Neural progenitor cell (in vitro differentiated cells): ENCODE measurements around the gene CHCHD6. TPM values are rescaled to one million over a fixed set of nuclear protein-coding genes. Genes with fewer than 3 reads are reported as not detected.
A peak's percentile ranks its signal among the peaks of the same experiment; 100 is the strongest.

Experiments
- DNase-seq: peaks from one replicate; pipeline ENCODE4 v3.0.0-alpha.2; 2016; ENCODE audit warnings: low spot score
- H2AFZ ChIP-seq: fragments of 200-600 bp; sonication (generic); replicated peaks from 2 replicates; pipeline ENCODE4 v1.6.1; 2016; ENCODE audit warnings: antibody characterized with exemption
- H3F3A ChIP-seq: fragments of 200-600 bp; sonication (generic); 2 replicates; pipeline ENCODE4 v1.6.1; 2016; ENCODE audit warnings: antibody characterized with exemption, low read depth
- H3K27ac ChIP-seq: fragments of 200-600 bp; sonication (generic); 2 replicates; pipeline ENCODE4 v1.5.1; 2016; ENCODE audit warnings: mild to moderate bottlenecking
- H3K27me3 ChIP-seq: fragments of 200-600 bp; sonication (generic); 2 replicates; pipeline ENCODE4 v1.6.1; 2016; ENCODE audit warnings: mild to moderate bottlenecking, moderate library complexity
- H3K36me3 ChIP-seq: fragments of 200-600 bp; sonication (generic); 2 replicates; pipeline ENCODE4 v1.5.1; 2016
- H3K4me1 ChIP-seq: fragments of 200-600 bp; sonication (generic); 2 replicates; pipeline ENCODE4 v1.6.1; 2016; ENCODE audit warnings: mixed run types
- H3K4me2 ChIP-seq: fragments of 200-600 bp; sonication (generic); 2 replicates; pipeline ENCODE4 v1.6.1; 2016
- H3K4me3 ChIP-seq: fragments of 200-600 bp; sonication (generic); 2 replicates; pipeline ENCODE4 v1.5.1; 2016
- H3K79me2 ChIP-seq: fragments of 200-600 bp; sonication (generic); 2 replicates; pipeline ENCODE4 v1.6.1; 2016; ENCODE audit warnings: low read depth
- H3K9ac ChIP-seq: fragments of 200-600 bp; sonication (generic); 2 replicates; pipeline ENCODE4 v1.6.1; 2016
- H3K9me3 ChIP-seq: fragments of 200-600 bp; sonication (generic); 2 replicates; pipeline ENCODE4 v1.5.1; 2016; ENCODE audit warnings: low read depth
- H4K20me1 ChIP-seq: fragments of 200-600 bp; sonication (generic); 2 replicates; pipeline ENCODE4 v1.6.1; 2016; ENCODE audit warnings: low read depth
- H3K27ac Mint-ChIP-seq: 3 replicates; pipeline ENCODE4 v1.8.0; 2021; ENCODE audit warnings: mixed read lengths
- H3K27me3 Mint-ChIP-seq: 2 replicates; pipeline ENCODE4 v1.8.0; 2022; ENCODE audit warnings: low read depth, mild to moderate bottlenecking, inconsistent platforms, moderate library complexity, mixed read lengths; ENCODE audit not compliant: insufficient read depth
- H3K36me3 Mint-ChIP-seq: 3 replicates; pipeline ENCODE4 v1.8.0; 2021; ENCODE audit warnings: mixed read lengths
- H3K4me1 Mint-ChIP-seq: 3 replicates; pipeline ENCODE4 v1.8.0; 2021; ENCODE audit warnings: mixed read lengths
- H3K4me3 Mint-ChIP-seq: 3 replicates; pipeline ENCODE4 v1.8.0; 2021; ENCODE audit warnings: mild to moderate bottlenecking, moderate library complexity, mixed read lengths
- H3K9me3 Mint-ChIP-seq: 3 replicates; pipeline ENCODE4 v1.8.0; 2020; ENCODE audit warnings: mixed read lengths
- EZH2 ChIP-seq: fragments of 200-600 bp; sonication (generic); IDR thresholded peaks from 2 replicates; pipeline ENCODE4 v1.6.1; 2017; ENCODE audit warnings: antibody characterized with exemption, mild to moderate bottlenecking, moderate library complexity
- EZH2phosphoT487 ChIP-seq: fragments of 200-600 bp; sonication (generic); IDR thresholded peaks from 2 replicates; pipeline ENCODE4 v1.6.1; 2017; ENCODE audit warnings: antibody characterized with exemption
- total RNA-seq: library from RNA; depleted of rRNA; stranded (reverse); fragments of >200 nt; gene quantifications from 2 replicates; pipeline ENCODE4 v1.2.3, GENCODE V29; 2015; ENCODE audit warnings: low replicate concordance
- TF ChIP-seq, protein P1 (sequence below): fragments of 200-600 bp; sonication (generic); IDR thresholded peaks from 2 replicates; pipeline ENCODE4 v1.5.1; 2017; ENCODE audit warnings: antibody characterized with exemption, mild to moderate bottlenecking

Gene CHCHD6
- total RNA-seq, 1 donor from 2014 or later, result 35.7 TPM

DNA sequence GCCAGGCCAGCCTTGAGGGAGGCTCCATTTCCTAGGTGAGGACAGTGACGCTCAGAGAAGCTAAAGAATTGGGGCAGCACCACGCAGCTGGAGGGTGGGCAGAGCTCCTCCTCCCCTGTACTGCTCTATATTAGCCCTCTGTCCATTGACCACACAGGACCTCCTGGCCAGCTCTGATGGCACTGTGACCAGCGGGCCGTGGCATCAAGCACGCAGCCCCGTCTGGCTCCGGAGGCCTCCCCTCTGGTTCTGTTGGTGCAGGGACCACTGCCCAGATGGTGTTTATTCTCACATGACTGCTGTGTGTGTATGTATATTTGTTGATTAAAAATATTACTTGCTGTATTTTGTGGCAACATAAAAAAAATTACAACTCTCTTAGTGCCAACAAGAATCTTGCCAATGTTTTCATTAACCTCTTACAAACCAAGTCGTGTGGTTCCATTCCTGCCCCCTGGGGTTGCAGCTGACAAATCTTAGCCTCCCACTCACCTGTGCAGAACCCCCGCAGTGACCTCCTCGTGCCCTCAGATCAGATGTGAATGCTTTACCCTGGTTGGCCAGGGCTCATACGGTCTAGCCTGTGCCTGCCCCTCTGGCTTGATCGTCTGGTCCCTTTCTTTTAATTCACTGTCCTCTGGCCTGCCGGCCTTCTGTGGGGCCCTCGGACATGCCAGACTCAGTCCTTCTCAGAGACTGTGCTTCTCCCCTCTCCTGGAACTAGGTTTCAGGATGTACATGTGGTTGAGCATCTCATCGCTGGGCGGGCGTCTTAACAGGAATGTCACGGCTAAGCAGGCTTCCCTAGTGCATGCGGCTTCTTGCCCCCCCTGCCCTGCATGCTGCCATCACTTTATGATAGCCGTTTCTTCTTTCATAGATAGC lies 14.8 kb downstream of the CHCHD6 start:
- Histone ChIP-seq H3K27me3 (no peaks in the 10 kb centered on the region), H3K79me2 (no peaks in the 10 kb centered on the region), H2AFZ (no peak overlapping the region), H3K4me1 (no peaks in the 10 kb centered on the region), H3K27ac (no peak overlapping the region), H3K9me3 (no peaks in the 10 kb centered on the region), H3K36me3 (no peaks in the 10 kb centered on the region), H3K4me3 (no peak overlapping the region), H3K4me2 (no peak overlapping the region), H3F3A (no peaks in the 10 kb centered on the region), H3K9ac (no peak overlapping the region), H4K20me1 (peaks cover 40% of the 10 kb centered on the region)
- Mint-ChIP-seq H3K4me1 (peaks cover 13% of the 10 kb centered on the region), H3K27me3 (no peaks in the 10 kb centered on the region), H3K36me3 (no peaks in the 10 kb centered on the region), H3K9me3 (peaks cover under 1% of the 10 kb centered on the region), H3K27ac (peak overlapping the region; percentile 44), H3K4me3 (no peak overlapping the region)
- DNase-seq, result no peak
- TF ChIP-seq, protein P1, sequence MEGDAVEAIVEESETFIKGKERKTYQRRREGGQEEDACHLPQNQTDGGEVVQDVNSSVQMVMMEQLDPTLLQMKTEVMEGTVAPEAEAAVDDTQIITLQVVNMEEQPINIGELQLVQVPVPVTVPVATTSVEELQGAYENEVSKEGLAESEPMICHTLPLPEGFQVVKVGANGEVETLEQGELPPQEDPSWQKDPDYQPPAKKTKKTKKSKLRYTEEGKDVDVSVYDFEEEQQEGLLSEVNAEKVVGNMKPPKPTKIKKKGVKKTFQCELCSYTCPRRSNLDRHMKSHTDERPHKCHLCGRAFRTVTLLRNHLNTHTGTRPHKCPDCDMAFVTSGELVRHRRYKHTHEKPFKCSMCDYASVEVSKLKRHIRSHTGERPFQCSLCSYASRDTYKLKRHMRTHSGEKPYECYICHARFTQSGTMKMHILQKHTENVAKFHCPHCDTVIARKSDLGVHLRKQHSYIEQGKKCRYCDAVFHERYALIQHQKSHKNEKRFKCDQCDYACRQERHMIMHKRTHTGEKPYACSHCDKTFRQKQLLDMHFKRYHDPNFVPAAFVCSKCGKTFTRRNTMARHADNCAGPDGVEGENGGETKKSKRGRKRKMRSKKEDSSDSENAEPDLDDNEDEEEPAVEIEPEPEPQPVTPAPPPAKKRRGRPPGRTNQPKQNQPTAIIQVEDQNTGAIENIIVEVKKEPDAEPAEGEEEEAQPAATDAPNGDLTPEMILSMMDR, result no peak
- TF ChIP-seq EZH2phosphoT487 (no peak), EZH2 (no peak)

DNA sequence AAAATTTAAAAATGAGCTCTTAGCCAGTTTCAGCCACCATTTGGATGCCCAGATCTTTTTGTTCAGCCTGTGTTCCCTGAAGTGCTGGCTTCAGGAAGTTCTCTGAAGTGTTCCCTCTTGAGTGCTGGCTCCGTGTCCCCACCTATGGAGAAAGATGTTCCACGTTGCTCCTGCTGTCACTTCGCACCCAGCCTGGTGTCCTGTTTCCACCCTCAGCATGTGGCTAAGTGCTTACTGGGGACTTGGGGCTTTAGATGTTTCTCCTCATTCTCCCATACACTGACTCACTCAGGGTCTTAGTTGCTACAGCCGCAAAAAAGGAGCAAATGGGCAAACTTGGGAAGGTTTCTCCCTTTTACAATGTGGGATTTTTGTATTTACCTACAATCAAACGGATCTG lies 16.6 kb downstream of the CHCHD6 start:
- Mint-ChIP-seq H3K4me3 (no peak overlapping the region), H3K4me1 (peaks cover 13% of the 10 kb centered on the region), H3K27me3 (no peaks in the 10 kb centered on the region), H3K27ac (no peak overlapping the region), H3K36me3 (peaks cover 12% of the 10 kb centered on the region), H3K9me3 (peaks cover 11% of the 10 kb centered on the region)
- H3K4me2 ChIP-seq, result no peak overlapping the region
- H3F3A ChIP-seq, result no peaks in the 10 kb centered on the region
- H3K36me3 ChIP-seq, result no peaks in the 10 kb centered on the region
- H3K27ac ChIP-seq, result no peak overlapping the region
- H3K9me3 ChIP-seq, result no peaks in the 10 kb centered on the region
- H3K79me2 ChIP-seq, result no peaks in the 10 kb centered on the region
- no peaks in the 10 kb centered on the region for H3K27me3 ChIP-seq
- H2AFZ ChIP-seq, result no peak overlapping the region
- DNase-seq, result no peak
- peaks cover 24% of the 10 kb centered on the region for H4K20me1 ChIP-seq
- no peak for TF ChIP-seq EZH2phosphoT487
- TF ChIP-seq, protein P1, result no peak
- no peaks in the 10 kb centered on the region for H3K4me1 ChIP-seq
- H3K4me3 ChIP-seq, result no peak overlapping the region
- H3K9ac ChIP-seq, result no peak overlapping the region

DNA sequence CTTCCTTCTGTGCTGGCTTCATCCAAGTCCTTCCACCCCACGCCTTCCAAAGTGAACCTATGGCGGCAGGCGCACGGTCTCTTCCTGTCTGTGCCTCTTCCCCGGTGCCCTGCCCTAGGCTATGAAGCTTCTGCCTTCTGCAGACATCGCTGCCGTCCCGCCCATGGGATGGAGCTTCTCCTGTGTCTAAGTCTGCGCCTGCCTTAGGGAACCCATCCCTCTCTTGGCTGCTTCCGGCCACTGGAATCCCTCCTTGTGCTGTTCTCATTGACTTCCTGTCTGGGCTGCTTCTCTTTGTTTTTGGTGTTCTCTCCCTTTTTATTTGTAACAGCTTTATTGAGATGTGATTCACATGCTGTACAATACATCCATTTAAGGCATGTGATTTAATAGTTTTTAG lies 17.2 kb downstream of the CHCHD6 start:
- no peak overlapping the region for H3K4me3 Mint-ChIP-seq
- Histone ChIP-seq H3K27me3 (no peaks in the 10 kb centered on the region), H3K9me3 (no peaks in the 10 kb centered on the region), H3F3A (no peaks in the 10 kb centered on the region), H3K4me3 (no peak overlapping the region), H3K79me2 (no peaks in the 10 kb centered on the region), H2AFZ (no peak overlapping the region), H3K4me1 (no peaks in the 10 kb centered on the region), H3K36me3 (no peaks in the 10 kb centered on the region), H4K20me1 (peaks cover 19% of the 10 kb centered on the region), H3K9ac (no peak overlapping the region), H3K27ac (no peak overlapping the region), H3K4me2 (no peak overlapping the region)
- TF ChIP-seq EZH2 (no peak), EZH2phosphoT487 (no peak)
- TF ChIP-seq, protein P1, result no peak
- no peaks in the 10 kb centered on the region for H3K27me3 Mint-ChIP-seq
- DNase-seq, result no peak
- H3K9me3 Mint-ChIP-seq, result peaks cover 15% of the 10 kb centered on the region
- H3K36me3 Mint-ChIP-seq, result peaks cover 18% of the 10 kb centered on the region
- no peak overlapping the region for H3K27ac Mint-ChIP-seq
- peaks cover 10% of the 10 kb centered on the region for H3K4me1 Mint-ChIP-seq
